ENCODE results near the gene SLC47A2. TPM values are rescaled to one million over a fixed set of nuclear protein-coding genes. Genes with fewer than 3 reads are reported as not detected.
A peak's percentile ranks its signal among the peaks of the same experiment; 100 is the strongest.

The SLC47A2 gene
- total and polyA plus RNA-seq, 2 of the 13 experiments (the other 11 are each of a cell fraction or from before 2014, with no cell fraction given), result 0.04 TPM; not detected in 1

DNA sequence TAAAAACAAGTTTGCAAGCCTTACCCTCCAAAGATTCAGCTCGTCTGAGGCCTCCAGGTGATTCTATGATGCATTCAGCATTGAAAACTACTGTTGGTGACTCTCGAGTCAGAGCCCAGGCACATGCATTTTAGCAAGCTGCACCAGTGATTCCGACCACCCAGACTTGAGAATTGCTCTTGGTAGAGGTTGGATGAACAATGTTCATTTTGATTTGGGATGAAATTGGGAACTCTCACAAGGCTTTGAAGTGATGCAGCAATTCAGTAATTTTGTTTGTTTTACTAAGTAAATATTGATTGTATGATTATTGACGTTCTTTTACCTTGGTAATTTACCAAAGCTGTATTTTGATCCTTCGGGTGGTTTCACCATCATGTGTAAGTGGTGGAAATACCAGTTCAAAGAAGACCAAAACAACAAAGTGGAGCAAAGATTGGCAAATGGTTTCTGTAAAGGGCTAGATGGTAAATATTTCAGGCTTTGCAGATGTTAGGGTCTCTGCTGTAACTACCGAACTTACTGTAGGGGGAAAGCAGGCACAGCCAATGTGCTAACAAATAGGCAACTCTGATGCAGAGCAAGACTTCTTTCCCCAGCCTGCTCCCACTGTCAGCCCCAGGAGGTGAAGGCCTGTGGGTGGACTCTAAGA, 56.0 kb downstream of the SLC47A2 start (continued):
- TF ChIP-seq, protein P1, sequence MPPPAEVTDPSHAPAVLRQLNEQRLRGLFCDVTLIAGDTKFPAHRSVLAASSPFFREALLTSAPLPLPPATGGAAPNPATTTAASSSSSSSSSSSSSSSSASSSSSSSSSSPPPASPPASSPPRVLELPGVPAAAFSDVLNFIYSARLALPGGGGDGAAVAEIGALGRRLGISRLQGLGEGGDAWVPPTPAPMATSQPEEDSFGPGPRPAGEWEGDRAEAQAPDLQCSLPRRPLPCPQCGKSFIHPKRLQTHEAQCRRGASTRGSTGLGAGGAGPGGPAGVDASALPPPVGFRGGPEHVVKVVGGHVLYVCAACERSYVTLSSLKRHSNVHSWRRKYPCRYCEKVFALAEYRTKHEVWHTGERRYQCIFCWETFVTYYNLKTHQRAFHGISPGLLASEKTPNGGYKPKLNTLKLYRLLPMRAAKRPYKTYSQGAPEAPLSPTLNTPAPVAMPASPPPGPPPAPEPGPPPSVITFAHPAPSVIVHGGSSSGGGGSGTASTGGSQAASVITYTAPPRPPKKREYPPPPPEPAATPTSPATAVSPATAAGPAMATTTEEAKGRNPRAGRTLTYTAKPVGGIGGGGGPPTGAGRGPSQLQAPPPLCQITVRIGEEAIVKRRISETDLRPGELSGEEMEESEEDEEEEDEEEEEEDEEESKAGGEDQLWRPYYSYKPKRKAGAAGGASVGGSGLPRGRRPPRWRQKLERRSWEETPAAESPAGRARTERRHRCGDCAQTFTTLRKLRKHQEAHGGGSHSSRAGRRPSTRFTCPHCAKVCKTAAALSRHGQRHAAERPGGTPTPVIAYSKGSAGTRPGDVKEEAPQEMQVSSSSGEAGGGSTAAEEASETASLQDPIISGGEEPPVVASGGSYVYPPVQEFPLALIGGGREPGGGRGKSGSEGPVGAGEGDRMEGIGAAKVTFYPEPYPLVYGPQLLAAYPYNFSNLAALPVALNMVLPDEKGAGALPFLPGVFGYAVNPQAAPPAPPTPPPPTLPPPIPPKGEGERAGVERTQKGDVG (CRISPR knock-in tag; IDR thresholded peaks at IDR 0.05; ENCODE audit: borderline replicate concordance), result no peak
- TF ChIP-seq HES4 (CRISPR knock-in tag; IDR thresholded peaks at IDR 0.05; ENCODE audit: borderline replicate concordance) (no peak), ARID2 (CRISPR knock-in tag; IDR thresholded peaks at IDR 0.05; ENCODE audit: borderline replicate concordance) (no peak), CBX5 (CRISPR knock-in tag; IDR thresholded peaks at IDR 0.05; ENCODE audit: borderline replicate concordance) (no peak), MED1 (CRISPR knock-in tag; IDR thresholded peaks at IDR 0.05) (peak; percentile 94), SRY (CRISPR knock-in tag; IDR thresholded peaks at IDR 0.05) (no peak), ZNF329 (CRISPR knock-in tag; IDR thresholded peaks at IDR 0.05; ENCODE audit: low read depth) (no peak), ZNF557 (CRISPR knock-in tag; IDR thresholded peaks at IDR 0.05) (no peak), KLF12 (CRISPR knock-in tag; IDR thresholded peaks at IDR 0.05; ENCODE audit: borderline replicate concordance) (no peak), CCDC6 (CRISPR knock-in tag; IDR thresholded peaks at IDR 0.05) (no peak; the same call in 1 of the 2 replicates)
- TF ChIP-seq, protein P2, sequence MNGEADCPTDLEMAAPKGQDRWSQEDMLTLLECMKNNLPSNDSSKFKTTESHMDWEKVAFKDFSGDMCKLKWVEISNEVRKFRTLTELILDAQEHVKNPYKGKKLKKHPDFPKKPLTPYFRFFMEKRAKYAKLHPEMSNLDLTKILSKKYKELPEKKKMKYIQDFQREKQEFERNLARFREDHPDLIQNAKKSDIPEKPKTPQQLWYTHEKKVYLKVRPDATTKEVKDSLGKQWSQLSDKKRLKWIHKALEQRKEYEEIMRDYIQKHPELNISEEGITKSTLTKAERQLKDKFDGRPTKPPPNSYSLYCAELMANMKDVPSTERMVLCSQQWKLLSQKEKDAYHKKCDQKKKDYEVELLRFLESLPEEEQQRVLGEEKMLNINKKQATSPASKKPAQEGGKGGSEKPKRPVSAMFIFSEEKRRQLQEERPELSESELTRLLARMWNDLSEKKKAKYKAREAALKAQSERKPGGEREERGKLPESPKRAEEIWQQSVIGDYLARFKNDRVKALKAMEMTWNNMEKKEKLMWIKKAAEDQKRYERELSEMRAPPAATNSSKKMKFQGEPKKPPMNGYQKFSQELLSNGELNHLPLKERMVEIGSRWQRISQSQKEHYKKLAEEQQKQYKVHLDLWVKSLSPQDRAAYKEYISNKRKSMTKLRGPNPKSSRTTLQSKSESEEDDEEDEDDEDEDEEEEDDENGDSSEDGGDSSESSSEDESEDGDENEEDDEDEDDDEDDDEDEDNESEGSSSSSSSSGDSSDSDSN (CRISPR knock-in tag; IDR thresholded peaks at IDR 0.05), result 0 out of 2 replicates have a peak, but pooled peaks have one; percentile 19
- TF ChIP-seq, protein P3, sequence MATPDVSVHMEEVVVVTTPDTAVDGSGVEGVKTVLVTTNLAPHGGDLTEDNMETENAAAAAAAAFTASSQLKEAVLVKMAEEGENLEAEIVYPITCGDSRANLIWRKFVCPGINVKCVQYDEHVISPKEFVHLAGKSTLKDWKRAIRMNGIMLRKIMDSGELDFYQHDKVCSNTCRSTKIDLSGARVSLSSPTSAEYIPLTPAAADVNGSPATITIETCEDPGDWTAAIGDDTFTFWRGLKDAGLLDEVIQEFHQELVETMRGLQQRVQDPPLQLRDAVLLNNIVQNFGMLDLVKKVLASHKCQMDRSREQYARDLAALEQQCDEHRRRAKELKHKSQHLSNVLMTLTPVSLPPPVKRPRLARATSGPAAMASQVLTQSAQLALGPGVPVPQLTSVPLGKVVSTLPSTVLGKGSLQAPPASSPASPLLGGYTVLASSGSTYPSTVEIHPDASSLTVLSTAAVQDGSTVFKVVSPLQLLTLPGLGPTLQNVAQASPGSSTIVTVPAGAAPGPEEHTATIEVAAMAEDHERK (CRISPR knock-in tag; IDR thresholded peaks at IDR 0.05; ENCODE audit: low read depth), result 0 out of 2 replicates have a peak, but pooled peaks have one; percentile 16
- TF ChIP-seq, protein P4, sequence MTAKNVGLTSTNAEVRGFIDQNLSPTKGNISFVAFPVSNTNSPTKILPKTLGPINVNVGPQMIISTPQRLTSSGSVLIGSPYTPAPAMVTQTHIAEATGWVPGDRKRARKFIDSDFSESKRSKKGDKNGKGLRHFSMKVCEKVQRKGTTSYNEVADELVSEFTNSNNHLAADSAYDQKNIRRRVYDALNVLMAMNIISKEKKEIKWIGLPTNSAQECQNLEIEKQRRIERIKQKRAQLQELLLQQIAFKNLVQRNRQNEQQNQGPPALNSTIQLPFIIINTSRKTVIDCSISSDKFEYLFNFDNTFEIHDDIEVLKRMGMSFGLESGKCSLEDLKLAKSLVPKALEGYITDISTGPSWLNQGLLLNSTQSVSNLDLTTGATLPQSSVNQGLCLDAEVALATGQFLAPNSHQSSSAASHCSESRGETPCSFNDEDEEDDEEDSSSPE (CRISPR knock-in tag; IDR thresholded peaks at IDR 0.05), result no peak; the same call in 1 of the 2 replicates
- TF ChIP-seq, protein P5, sequence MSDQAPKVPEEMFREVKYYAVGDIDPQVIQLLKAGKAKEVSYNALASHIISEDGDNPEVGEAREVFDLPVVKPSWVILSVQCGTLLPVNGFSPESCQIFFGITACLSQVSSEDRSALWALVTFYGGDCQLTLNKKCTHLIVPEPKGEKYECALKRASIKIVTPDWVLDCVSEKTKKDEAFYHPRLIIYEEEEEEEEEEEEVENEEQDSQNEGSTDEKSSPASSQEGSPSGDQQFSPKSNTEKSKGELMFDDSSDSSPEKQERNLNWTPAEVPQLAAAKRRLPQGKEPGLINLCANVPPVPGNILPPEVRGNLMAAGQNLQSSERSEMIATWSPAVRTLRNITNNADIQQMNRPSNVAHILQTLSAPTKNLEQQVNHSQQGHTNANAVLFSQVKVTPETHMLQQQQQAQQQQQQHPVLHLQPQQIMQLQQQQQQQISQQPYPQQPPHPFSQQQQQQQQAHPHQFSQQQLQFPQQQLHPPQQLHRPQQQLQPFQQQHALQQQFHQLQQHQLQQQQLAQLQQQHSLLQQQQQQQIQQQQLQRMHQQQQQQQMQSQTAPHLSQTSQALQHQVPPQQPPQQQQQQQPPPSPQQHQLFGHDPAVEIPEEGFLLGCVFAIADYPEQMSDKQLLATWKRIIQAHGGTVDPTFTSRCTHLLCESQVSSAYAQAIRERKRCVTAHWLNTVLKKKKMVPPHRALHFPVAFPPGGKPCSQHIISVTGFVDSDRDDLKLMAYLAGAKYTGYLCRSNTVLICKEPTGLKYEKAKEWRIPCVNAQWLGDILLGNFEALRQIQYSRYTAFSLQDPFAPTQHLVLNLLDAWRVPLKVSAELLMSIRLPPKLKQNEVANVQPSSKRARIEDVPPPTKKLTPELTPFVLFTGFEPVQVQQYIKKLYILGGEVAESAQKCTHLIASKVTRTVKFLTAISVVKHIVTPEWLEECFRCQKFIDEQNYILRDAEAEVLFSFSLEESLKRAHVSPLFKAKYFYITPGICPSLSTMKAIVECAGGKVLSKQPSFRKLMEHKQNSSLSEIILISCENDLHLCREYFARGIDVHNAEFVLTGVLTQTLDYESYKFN (CRISPR knock-in tag; conservative IDR thresholded peaks at IDR 0.05), result peak; percentile 97
- TF ChIP-seq, protein P6, sequence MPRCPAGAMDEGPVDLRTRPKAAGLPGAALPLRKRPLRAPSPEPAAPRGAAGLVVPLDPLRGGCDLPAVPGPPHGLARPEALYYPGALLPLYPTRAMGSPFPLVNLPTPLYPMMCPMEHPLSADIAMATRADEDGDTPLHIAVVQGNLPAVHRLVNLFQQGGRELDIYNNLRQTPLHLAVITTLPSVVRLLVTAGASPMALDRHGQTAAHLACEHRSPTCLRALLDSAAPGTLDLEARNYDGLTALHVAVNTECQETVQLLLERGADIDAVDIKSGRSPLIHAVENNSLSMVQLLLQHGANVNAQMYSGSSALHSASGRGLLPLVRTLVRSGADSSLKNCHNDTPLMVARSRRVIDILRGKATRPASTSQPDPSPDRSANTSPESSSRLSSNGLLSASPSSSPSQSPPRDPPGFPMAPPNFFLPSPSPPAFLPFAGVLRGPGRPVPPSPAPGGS (CRISPR knock-in tag; IDR thresholded peaks at IDR 0.05), result no peak
